GM18507 (cell line): ENCODE measurements around the gene NPFF.
"Not testable (repeated sequence)": the region's sequence is repeated elsewhere in the genome, so short reads cannot be mapped to it uniquely, and the experiment has no call there.

Experiments used
- DNase-seq: peaks from one replicate; pipeline ENCODE4 v3.0.0; 2011; ENCODE audit warnings: low read depth; ENCODE audit not compliant: insufficient read length; ENCODE audit errors: extremely low spot score
- FAIRE-seq: peaks from 2 replicates; lab custom pipeline; 2011; peaks lifted over from hg19 to GRCh38; lab: Jason Lieb, UNC

Gene NPFF

DNA sequence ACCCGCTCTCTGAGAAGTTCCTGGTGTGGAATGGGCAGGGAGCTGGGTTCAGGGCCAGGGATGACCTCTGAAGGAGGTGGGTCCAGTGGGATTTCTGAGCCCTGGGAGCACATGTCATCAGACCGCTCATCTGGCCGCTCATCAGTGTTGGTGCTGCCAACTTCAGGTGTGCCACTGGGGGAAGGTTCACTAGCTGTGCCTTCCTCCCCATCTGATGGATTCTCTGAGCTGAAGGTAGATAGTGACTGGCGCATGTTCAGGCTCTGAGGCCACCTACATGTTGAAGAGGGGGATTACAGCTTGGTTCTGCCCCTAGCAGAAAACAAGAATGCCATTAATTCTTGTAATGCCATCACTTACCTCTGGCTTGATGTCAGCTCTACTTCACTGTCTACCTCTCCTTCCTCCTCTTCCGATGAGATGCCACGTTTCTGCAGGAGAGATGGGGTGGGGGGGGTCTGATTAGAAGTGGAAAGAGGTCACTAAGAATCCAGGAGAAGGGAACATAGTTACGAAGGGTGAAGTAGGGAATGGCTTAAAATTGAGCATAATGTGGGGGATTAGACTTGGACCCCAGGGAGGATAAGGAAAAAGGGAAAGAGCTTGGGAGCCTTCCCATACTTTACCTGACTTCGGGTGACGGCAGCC, 25.2 kb downstream of the NPFF start:
- DNase-seq: no peak
- FAIRE-seq: no peak

DNA sequence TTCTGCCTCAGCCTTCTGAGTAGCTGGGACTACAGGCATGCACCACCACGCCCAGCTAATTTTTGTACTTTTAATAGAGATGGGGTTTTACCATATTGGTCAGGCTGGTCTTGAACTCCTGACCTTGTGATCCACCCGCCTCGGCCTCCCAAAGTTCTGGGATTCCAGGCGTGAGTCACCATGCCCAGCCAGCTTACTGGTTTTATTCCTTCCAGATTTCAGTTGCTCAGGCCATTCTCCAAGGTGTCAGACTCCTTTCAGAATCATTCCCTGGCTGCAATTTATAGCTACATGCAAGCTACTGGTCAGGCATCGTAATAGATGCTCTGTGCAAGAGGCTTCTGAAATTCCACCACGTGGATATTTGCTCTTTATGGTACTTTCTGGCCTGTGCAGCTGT, 25.8 kb downstream of the NPFF start:
- DNase-seq, FAIRE-seq: not testable (repeated sequence)

DNA sequence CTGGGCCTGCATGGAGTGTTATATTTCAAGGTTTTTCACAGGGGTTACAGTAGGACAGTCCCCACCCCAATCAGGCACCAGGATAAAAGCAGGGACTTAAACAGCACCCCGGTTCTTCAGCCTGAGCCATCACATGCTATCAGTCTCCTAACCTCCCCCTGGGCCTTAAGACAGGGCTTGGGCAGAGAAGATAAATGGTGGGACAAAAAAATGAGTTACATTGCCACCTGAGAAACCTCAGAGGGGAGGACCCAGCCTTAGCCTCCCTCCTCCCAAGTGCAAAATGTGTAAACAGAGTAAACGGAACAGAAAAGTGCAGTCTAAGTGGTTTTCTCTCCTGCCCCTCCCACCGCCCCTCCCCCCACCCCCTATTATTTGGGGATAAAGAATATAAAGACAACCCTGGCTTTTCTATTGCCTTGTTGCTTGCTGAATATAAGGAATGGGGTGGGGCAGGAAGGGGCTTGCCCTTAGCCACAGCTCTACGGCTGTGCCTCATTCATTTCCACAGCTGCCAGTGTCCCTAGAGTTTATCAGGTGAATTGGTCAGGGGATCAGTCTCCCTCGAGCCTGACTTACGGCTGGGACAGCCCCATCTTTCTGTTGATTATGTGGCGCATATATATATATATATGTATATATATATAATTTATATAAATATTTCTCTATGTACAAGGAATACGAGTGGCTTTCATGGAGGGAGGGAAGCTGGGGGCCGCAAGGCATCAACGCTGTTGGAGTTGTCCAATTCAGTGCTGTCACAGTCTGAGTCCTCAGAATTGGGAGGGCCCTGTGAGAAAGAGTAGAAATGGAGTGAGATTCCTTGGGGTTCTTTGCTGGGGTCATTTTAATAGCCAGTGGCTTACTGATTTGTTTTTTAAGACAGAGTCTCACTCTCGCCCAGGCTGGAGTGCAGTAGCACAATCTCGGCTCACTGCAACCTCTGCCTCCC, 26.5 kb downstream of the NPFF start:
- DNase-seq (no peak), FAIRE-seq (no peak)

DNA sequence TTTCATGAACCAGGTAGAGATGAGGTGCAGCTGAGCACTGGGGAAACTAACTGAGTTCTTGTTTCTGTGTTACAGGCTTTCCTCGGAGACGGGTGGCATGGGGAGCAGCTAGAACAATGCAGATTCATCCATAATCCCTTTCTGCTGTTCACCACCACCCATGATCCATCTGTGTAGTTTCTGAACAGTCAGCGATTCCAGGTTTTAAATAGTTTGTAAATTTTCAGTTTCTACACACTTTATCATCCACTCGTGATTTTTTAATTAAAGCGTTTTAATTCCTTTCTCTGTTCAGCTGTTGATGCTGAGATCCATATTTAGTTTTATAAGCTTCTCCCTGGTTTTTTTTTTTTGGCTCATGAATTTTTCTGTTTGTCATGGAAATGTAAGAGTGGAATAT, 28.0 kb downstream of the NPFF start:
- DNase-seq (no peak), FAIRE-seq (no peak)

DNA sequence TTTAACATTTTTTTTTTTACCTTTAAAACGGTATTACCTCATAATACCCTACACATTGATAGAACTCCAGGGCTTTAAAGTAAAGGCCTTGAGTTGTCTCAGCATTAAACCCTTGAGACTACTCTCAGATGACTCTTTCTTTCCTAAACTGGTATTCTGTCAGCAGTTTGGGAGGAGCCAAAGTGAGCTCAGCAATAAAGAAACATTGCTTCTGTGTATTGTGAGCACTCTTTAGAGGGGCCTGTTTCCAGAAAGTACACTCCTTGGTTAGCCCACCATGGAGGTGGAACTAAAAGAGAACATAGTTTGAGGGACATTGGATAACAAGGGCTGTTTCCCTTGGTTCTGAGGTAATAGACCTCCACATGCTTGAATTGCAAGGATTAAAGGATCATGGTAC, 28.4 kb downstream of the NPFF start:
- FAIRE-seq (no peak), DNase-seq (no peak)

DNA sequence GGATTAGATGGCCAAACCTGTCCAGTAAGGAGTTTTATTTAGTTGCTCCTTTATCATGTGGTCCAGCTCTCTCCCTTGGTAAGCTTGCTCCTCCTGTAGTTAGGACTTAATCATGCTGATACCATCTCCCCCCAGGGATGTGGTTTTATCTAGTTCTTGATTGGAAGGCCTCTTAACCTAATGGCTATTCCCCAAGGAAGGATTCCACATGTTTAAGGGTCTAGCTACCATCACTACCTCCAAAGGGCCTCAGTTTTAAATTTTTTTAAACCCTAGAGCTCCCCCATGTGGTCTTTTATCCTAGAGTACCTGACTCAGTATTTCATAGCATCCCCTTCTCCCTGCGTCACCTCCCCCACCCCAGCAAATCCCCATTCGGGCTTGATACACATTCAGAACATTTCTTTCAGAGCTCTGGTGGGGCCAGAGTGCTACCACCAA, 30.5 kb downstream of the NPFF start:
- FAIRE-seq: no peak
- DNase-seq: no peak

DNA sequence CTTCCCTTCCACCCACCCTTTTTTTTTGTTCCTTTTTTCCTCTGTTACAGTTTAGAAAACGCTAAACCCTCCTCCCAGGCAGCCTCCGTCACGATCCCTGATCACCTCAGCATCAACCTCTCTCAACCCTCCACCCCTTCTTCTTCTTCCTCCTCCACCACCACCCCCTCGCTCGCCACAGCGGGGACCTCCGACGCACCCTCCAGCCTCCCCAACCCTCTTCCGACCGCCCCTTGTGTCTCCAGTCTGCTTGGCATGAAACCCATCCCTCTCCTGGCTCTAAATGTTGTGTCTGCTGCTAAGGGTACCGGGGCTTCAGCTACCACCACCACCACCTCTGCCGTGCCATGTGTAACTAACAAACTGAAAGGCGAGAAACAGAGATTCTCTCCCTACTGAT, 32.5 kb downstream of the NPFF start:
- no peak for FAIRE-seq
- no peak for DNase-seq

DNA sequence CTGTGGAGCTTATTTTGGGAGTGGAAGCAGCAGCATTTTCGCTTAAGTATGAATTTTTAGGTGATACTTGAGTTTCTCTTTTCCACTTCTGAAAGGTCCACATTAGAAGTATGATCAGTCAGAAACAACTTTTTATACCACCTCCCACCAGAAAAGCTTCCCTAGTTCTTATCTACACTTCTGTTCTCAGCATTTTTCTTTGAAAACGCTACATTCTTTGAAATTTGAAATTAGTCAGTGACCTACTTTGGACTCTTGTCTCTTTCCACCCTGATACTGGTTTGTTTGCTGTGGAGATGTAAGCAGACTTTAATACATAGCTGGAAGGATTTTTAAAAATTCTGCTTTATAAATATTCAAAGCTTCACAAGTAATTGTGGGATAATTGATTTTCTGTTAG, 33.2 kb downstream of the NPFF start:
- no peak for FAIRE-seq
- no peak for DNase-seq

DNA sequence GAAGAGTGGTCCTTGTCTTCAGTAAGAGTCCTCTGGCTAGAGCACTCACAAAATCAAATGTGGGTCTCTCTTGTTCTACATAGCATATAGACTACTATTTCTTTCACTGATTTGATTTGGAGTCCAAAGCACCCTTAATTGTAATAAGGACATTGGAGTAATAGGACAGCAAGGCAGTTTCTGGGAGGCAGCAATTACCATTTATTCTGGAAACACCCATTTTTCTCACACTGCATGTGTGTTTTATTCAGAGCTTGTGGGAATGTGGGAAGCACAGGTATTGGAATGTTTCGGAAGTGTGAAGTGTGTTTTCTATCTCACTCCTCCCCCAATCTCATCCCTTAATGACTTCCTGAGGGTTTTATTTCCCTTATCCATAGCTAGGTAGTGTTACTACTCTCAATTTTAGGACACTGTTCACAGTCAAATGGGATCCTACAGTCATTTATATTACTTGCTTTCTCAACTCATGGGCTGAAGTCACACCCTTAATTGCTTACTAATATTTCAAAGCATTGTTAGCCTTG, 35.2 kb downstream of the NPFF start:
- no peak for FAIRE-seq
- no peak for DNase-seq

DNA sequence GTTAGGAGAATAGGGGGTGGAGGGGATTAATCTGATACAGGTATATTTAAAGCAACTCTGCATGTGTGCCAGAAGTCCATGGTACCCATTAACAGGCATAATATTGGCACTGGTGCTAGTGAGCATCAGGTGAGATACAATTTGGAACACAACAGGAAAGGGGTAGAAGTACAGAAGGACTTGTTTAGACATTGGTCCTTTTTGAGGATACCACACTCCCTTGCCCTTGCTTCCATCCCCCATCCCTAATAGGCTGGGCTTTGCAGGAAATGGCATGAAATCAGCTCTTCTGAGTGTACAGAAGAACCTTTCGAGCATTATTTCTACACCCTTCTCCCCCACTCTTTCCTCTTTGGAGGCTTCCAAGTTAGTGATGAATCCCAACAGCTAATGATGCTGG, 39.0 kb downstream of the NPFF start:
- DNase-seq (no peak), FAIRE-seq (no peak)

DNA sequence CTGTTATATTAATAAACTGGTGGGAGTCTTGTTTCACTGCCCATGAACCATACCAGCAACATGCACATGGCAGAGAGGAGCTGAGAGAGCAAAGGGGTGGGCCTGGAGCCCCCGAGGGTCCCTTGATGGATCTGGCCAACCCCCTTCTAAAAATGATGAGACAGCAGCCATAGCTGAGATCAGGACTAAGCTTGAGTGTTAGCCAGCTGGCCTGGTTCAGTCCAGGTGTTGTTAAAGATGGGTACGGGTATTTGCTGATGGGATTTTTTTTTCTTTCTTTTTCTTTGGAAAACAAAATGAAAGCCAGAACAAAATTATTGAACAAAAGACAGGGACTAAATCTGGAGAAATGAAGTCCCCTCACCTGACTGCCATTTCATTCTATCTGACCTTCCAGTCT, 39.4 kb downstream of the NPFF start:
- FAIRE-seq (no peak), DNase-seq (no peak)

DNA sequence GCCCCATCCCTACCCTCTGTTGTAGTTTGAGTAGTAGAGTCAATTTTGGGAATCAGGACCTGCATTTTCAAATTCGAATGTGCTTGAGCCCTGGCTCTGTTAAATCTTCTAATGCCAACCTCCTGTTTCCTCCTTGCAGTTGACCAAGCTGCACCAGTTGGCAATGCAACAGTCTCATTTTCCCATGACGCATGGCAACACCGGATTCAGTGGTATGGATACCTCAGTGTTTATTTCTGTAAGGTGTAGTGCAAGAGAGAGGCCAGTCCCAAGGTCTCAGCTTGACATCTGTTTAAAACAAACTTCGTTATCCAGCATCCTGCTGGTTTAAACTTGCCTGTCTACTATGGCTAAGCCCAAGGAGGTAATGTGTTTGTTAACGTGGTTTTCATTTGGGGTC, 40.2 kb downstream of the NPFF start:
- no peak for FAIRE-seq

DNA sequence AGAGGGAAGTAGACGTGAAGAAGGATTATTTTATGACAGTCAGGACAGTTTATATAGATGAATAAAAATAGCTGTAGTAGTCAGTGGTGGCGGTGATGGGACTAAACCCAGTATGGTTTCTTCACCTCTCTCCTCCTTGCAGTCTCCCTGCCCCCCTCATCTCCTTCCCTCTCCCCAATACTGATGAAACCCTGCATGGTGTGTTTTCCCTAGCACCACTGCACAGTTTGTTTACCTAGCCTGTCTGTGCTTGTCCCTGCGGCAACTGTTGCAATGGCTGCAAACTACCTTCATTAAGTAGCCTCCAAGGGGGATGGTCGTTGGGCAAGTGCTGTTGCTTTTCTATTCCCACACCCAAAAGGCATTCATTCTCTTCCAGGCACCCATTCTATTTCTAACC, 40.6 kb downstream of the NPFF start:
- FAIRE-seq: no peak
- no peak for DNase-seq

More for the DNA sequence above, 40.2 kb downstream of the NPFF start:
- no peak for DNase-seq

DNA sequence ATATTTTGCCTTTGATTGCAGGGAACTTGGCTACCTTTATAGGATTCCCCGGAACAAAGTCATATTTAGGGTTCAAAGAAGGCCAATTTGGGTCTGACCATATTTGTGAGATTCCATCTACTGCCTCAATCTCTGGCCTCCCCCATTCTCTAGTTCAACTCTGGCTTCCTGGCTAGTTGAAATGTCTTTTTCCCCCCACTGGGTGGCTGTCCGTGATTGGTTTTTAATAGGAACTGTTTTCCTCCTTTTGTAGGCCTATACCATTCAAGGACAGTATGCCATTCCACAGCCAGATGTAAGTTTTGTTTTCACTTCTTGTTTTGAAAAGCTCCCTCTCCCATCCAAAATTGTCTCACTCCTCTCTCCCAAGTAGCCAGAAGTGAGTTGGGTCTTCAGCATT, 41.6 kb downstream of the NPFF start:
- FAIRE-seq (no peak), DNase-seq (no peak)

DNA sequence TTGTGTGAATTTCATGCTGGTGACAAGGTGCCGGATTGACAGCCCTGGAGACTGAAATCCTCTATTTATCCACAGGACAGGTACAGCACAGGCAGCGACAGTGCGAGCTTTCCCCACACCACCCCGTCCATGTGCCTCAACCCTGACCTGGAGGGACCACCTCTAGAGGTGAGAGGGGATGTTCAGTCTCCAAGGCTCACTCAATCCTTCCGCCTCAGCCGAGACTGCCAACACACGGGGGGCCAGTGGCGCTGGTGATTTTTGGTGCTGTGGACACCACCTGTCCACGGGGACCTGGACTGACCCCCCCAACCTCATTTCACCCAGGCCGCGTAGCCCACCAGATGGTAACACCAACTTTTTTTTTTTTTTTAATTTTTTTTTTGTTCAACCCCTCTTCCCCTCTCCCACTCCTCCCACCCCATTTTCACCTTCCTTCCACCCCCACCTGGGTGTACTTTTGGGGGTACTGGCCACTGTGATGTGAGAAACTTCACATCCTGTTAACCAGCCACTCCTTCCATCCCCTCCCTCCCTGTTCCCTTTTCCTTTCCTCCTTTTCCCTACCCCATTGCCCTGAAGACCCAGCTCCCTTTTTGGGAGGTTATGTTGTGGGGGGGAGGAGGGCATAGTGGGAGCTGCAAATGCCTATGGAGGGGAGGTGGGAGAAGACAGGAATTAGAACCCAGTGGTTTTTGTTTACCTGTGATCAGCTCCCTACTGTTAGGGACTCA, 42.4 kb downstream of the NPFF start:
- DNase-seq: no peak
- FAIRE-seq: no peak

DNA sequence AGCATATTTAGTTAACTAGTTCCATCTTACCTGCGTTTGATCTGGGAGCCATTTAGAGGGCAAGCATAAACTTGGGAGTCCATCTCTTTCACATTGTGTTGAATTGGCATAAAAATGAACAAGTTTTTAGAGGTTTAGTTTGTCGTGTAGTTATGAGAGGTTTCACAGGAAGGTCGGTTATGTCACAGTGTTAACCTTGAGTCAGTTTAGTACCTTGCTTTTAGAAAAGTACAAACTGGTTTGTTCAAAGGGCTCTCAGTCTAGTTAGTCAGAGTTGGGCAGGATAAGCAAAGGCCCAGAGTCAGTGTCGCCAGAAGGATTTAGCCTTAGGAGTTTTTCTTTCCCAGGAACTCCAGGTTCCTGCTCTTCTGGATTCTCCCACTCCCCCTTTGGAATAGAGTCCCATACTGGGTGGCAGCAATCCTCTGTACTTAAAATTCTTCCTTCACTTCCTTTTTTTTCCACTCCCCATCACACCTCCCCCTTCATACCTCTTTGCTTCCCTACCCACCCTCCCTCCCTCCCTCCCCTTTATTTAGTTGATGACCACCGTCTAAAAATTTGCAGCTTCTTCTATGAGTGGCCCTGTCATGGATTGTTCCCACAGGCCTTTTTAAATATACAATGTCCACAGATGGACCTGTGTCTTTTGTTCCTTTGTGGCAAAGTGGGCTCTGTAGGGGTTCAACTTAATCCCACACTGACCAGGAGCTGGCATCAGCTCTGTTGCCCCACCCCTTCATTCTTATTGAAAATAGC, 43.3 kb downstream of the NPFF start:
- DNase-seq (no peak), FAIRE-seq (no peak)

DNA sequence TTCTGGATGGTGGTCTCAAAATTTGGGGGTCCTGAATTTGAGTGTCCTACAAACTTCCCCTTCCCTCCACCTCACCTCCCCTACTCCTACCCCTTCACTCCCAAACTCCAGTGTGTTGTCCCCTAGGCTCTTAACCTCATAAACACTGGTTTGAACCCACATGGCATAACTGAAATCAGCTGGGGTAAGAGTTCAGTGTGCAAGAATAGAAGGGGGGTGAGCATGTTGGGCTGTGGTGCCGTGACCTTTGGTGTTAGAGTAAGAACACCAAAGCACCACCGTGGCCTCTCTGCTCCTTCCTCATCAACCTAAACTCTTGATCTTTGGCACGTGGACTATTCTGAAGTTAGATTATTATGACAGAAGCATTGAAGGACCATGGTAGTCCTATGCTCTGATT, 44.3 kb downstream of the NPFF start:
- FAIRE-seq (no peak), DNase-seq (no peak)

DNA sequence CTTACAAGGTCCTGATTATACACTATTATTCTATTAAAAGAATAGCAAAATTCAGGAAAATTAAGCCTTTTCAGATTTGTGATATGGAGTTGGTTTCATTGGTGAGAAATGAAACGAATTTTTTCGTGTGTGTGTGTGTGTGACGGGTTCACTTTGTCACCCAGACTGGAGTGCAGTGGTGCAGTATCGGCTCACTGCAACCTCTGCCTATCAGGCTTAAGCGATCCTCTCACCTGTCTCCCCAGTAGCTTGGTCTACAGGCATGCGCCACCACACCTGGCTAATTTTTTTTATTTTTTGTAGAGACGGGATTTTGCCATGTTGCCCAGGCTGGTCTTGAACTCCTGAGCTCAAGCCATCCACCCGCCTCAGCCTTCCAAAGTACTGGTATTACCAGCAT, 45.7 kb downstream of the NPFF start:
- no peak for DNase-seq

DNA sequence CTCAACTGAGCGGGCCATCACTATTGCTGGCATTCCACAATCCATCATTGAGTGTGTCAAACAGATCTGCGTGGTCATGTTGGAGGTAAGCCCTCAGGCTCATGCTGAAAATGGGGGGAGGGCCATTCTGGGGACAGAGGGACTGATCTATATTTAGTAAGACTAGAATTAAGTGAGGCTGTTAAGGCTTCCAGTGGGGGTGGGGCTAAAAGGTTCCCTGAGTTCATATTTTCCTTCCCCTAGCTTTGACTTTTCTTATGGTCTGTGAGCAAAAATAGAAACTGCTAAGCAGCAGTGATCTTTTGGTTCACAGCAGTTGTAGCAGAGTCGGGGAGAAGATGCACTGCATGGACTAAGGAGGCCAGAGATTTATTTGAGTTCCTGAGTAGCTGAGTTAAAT, 46.2 kb downstream of the NPFF start:
- no peak for FAIRE-seq

More for the DNA sequence above, 45.7 kb downstream of the NPFF start:
- FAIRE-seq: no peak

More for the DNA sequence above, 46.2 kb downstream of the NPFF start:
- DNase-seq: no peak
